GM13977 (cell line): ENCODE measurements around the gene TEAD4.

Experiments
- DNase-seq: peaks from one replicate; pipeline ENCODE4 v3.0.0; 2012; ENCODE audit warnings: low spot score
- in situ Hi-C: fragments of 300-500 bp; cut with MboI; formaldehyde crosslinking; loops from one replicate; pipeline ENCODE4 v1.12.0; 2022; ENCODE audit warnings: low sequenced_read_pairs, low pct_unique_long_range_greater_than_20kb, mixed read lengths, inconsistent platforms; ENCODE audit not compliant: unreplicated experiment
- TF ChIP-seq, protein P1 (sequence below): IDR thresholded peaks from 2 replicates; pipeline ENCODE4 v1.5.1; 2012; ENCODE audit warnings: mild to moderate bottlenecking, control low read depth; ENCODE audit not compliant: insufficient read depth; ENCODE audit errors: extremely low read depth, missing control alignments

TEAD4 gene

GRCh38 chr12:3077572-3078081 lies 118.4 kb downstream of the TEAD4 start:
- TF ChIP-seq, protein P1, sequence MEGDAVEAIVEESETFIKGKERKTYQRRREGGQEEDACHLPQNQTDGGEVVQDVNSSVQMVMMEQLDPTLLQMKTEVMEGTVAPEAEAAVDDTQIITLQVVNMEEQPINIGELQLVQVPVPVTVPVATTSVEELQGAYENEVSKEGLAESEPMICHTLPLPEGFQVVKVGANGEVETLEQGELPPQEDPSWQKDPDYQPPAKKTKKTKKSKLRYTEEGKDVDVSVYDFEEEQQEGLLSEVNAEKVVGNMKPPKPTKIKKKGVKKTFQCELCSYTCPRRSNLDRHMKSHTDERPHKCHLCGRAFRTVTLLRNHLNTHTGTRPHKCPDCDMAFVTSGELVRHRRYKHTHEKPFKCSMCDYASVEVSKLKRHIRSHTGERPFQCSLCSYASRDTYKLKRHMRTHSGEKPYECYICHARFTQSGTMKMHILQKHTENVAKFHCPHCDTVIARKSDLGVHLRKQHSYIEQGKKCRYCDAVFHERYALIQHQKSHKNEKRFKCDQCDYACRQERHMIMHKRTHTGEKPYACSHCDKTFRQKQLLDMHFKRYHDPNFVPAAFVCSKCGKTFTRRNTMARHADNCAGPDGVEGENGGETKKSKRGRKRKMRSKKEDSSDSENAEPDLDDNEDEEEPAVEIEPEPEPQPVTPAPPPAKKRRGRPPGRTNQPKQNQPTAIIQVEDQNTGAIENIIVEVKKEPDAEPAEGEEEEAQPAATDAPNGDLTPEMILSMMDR, result no peak
- in situ Hi-C loops, result no loop called here
- no peak for DNase-seq

DNA sequence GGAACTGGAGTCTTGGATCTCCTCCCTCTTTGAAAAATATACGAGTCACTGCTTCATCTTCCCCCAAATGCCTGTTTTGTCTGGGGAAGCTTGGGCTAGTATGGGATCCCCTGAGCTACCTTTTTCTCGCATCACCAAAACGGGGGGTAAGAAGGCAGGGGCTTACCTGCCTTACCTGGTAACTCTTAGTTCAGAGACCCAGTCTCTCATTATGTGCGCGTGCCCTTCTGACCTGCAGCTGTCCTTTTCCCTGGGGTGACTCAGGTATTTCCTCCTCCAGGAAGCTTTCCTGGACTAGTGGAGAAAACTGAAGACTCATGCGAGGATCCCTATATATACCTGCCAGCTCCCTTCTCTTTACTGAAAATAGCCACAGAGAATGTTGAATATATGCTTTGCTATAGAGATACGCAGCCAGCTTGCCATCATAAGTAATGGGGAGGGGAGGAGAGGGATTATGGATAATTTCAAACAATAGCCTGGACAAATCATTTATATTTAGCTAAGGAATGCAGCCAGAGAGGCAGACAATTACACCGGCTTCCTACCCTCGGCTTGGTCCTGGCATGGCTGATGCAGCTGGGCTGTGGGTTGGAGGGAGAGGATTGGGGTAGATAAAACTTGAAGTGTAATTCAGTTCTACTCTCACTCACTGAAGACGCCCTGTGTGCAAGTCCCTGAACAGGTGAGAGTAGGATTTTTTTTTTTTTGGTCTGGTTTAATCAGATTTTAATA lies 119.1 kb downstream of the TEAD4 start:
- DNase-seq, result no peak
- TF ChIP-seq, protein P1, result no peak
- in situ Hi-C loops, result no loop called here

DNA sequence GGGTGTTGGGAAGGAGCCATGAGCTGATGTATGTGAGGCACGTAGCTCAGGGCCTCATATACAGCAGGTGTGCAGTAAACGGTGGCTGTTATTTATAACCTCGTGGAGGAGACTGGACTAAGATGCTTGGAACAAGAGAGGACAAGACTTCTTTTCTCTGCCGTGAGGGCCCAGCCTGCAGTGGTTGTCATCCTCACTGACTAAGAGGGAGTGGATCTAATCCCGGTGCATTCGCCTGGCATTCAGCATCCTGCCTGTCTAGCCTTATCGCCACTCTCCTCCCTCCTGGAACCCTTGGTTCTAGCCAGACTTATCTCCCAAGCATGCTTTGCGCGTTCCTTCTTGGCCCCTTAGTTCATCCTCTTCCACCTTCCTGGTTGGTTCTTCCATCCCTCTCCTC lies 121.9 kb downstream of the TEAD4 start:
- in situ Hi-C loops, result no loop called here
- TF ChIP-seq, protein P1, result no peak
- no peak for DNase-seq

DNA sequence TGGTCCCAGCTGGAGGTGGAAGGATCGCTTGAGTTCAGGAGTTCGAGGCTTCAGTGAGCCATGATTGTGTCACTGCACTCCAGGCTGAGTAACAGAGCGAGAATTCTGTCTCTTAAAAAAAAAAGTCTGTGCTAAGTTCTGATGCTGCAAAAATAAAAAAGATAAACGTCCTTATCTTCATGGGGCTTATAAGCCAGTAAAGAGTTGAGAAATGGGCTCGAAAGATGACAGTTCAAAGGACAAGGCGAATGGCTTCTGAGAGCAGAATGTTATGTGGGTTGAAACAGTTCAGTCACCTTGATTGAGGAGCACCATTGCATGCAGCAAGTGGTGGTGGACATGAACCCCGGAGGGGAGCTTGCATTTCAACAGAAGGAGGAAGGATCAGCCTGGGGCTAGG lies 122.7 kb downstream of the TEAD4 start:
- in situ Hi-C loops, result no loop called here
- TF ChIP-seq, protein P1, result no peak
- no peak for DNase-seq

- in situ Hi-C loops, result no loop called here
These were observed 124.2 kb downstream of the TEAD4 start for GRCh38 chr12:3083241-3083920.

DNA sequence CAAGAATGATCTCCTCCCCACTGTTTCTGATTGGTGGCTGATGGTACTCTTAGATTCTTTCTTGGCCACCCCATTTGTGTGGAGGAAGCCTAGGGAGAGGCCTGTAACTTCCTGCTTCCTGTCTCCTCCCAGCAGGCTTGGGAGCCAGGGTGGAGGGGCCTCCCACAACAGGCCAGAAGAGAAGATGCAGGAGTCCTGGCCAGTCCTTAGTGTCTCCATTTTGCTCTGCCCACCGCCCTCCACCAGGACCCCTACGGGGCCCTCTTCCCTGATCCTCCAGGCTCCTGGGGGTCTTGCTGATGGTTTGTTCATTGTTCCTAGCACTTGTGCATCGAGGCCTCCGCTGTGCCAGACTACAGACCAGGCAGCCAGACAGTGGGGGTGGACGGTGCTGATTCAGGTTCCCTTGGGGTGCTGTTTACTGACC lies 124.7 kb downstream of the TEAD4 start:
- in situ Hi-C loops, result no loop called here
- DNase-seq, result no peak
- TF ChIP-seq, protein P1, result no peak

More at GRCh38 chr12:3083241-3083920, 124.2 kb downstream of the TEAD4 start:
- TF ChIP-seq, protein P1, result no peak
- no peak for DNase-seq
